Measurements from ENCODE around the gene KLHL7. TPM values are rescaled to one million over a fixed set of nuclear protein-coding genes. Genes with fewer than 3 reads are reported as not detected.
A peak's percentile ranks its signal among the peaks of the same experiment; 100 is the strongest.

KLHL7 gene
- total RNA-seq, 1 experiment from 2014 or later, result 20.6 TPM

- Histone ChIP-seq H3K27ac (ENCODE audit: low read depth, low read length) (no peak overlapping the region), H3K9me3 (ENCODE audit: control insufficient read depth in 1 of 2, insufficient read depth in 1 of 2, low read depth in 1 of 2, low read length in 2 of 2) (no peaks in the 10 kb centered on the region), H3K4me1 (ENCODE audit: control insufficient read depth in 1 of 2, insufficient read depth in 2 of 2, low read length in 2 of 2) (peaks cover 0 to 9% of the 10 kb centered on the region in 2 experiments; a peak in 1 of 4 replicates), H3K4me2 (ENCODE audit: low read length) (no peak overlapping the region), H3K27me3 (ENCODE audit: insufficient read depth, low read length) (no peaks in the 10 kb centered on the region), H3K9ac (ENCODE audit: low read length) (no peak overlapping the region), H3K36me3 (ENCODE audit: control insufficient read depth in 1 of 2, insufficient read depth in 2 of 2, low read length in 2 of 2) (no peaks in the 10 kb centered on the region), H3K4me3 (replicated peaks in 1 of 2; ENCODE audit: low read depth in 1 of 2, low read length in 2 of 2) (no peak overlapping the region), H2AFZ (ENCODE audit: low read depth, low read length, poor library complexity, severe bottlenecking) (no peak overlapping the region), H3K9me2 (ENCODE audit: insufficient read depth) (no peaks in the 10 kb centered on the region), H4K20me1 (ENCODE audit: insufficient read depth) (no peaks in the 10 kb centered on the region), H3K79me2 (ENCODE audit: insufficient read depth, low read length) (no peaks in the 10 kb centered on the region)
- CTCF ChIA-PET, result interaction anchor here (1.1 to 1.3 kb wide), 2 partner anchors 14 kb away, joined by 3 to 4 read pairs; no protein-coding TSS in a partner anchor
- intact Hi-C loops (cut with micrococcal nuclease), result no loop called here
- RAD21 ChIA-PET (ENCODE audit: low non-redundant PET in 1 of 2, low total read pairs in 2 of 2, uncharacterized antibody in 2 of 2, unreplicated experiment in 2 of 2), result no interaction called here
- POLR2A ChIA-PET, result no interaction called here
- DNase-seq (ENCODE audit: low read depth, low spot score), result no peak
- BruUV-seq (replicated peaks), result no TSS peak
- TF ChIP-seq CEBPB (IDR thresholded peaks at IDR 0.05; ENCODE audit: low read depth), result no peak
- no peak for TF ChIP-seq SRF (IDR thresholded peaks at IDR 0.05; ENCODE audit: low read depth)
- peak; percentile 55 for TF ChIP-seq RAD21 (IDR thresholded peaks at IDR 0.05; ENCODE audit: low read depth)
- no peak for TF ChIP-seq ZBTB33 (IDR thresholded peaks at IDR 0.05; ENCODE audit: extremely low read depth, insufficient replicate concordance, low read length)
- TF ChIP-seq TCF7L2 (IDR thresholded peaks at IDR 0.05; ENCODE audit: borderline replicate concordance, extremely low read depth, insufficient read depth, insufficient read length), result no peak
- peak in 2 of 3 experiments; percentile 27 to 39; a peak in 3 of 6 replicates for TF ChIP-seq CTCF (IDR thresholded peaks at IDR 0.05 in 2 of 3, conservative IDR thresholded peaks at IDR 0.05 in 1 of 3; ENCODE audit: borderline replicate concordance in 1 of 3, insufficient read depth in 1 of 3, low read depth in 2 of 3, low read length in 2 of 3)
- ATAC-seq, result peak; percentile 69
Observed at GRCh38 chr7:23072048-23072447, 33.5 kb upstream of the KLHL7 start.

Data from HCT116 (cell line).